ENCODE results near the gene C10orf105. TPM values are rescaled to one million over a fixed set of nuclear protein-coding genes. Genes with fewer than 3 reads are reported as not detected.

Gene C10orf105
- polyA plus RNA-seq, 1 of the 3 experiments (the other 2 are of a cell fraction): not detected

DNA sequence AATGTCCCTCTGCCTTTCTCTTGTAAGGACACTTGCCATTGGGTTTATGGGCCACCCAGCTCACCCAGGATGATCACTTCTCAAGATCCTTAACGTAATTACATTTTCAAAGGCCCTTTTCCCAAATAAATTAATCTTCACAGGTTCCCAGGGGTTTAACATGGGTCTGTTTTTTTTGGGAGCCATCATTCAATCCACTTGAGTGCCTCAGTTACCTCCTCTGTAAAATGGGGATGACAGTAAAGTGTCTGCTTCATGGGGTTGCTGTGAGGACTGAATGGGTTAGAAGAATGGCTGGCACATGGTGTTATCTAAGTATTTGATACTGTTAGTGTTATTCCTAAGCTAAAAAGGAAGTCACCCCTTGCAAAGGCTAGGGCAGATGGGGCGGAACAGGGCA lies 7.4 kb downstream of the C10orf105 start:
- Histone ChIP-seq H3K27me3 (ENCODE audit: insufficient read depth) (no peaks in the 10 kb centered on the region; the same call in 1 of the 2 replicates), H3K9me3 (no peaks in the 10 kb centered on the region), H3K79me2 (ENCODE audit: insufficient read depth) (no peaks in the 10 kb centered on the region), H2AFZ (ENCODE audit: low read depth) (no peak overlapping the region), H3K9ac (no peak overlapping the region), H3F3A (replicated peaks; ENCODE audit: insufficient read depth) (no peaks in the 10 kb centered on the region), H4K20me1 (ENCODE audit: insufficient read depth) (no peaks in the 10 kb centered on the region), H3K4me3 (ENCODE audit: low read depth in 2 of 2, low read length in 1 of 2) (no peak overlapping the region), H3K4me2 (no peak overlapping the region), H3K36me3 (replicated peaks in 1 of 2; ENCODE audit: control insufficient read depth in 1 of 2, insufficient read depth in 2 of 2, low read length in 1 of 2) (no peaks in the 10 kb centered on the region), H3K27ac (ENCODE audit: low read depth in 2 of 2, low read length in 1 of 2) (no peak overlapping the region), H3K9me2 (no peaks in the 10 kb centered on the region), H3K4me1 (ENCODE audit: control insufficient read depth in 1 of 2, insufficient read depth in 2 of 2, low read depth in 1 of 2, low read length in 1 of 2) (peaks cover 0 to 27% of the 10 kb centered on the region in 2 experiments; a peak in 1 of 4 replicates)
- ChIA-PET CTCF (interaction anchor here (1.0 to 14.1 kb wide), 6 partner anchors 14 to 397 kb away, joined by 4 to 195 read pairs (median 5); partner anchors contain the start of gene VSIR), POLR2A (no interaction called here)
- DNase-seq: no peak
- WGBS (ENCODE audit: low lambda C conversion rate): 57% methylated on average over 2 of the region's 2 CpGs
- TF ChIP-seq, protein P1, sequence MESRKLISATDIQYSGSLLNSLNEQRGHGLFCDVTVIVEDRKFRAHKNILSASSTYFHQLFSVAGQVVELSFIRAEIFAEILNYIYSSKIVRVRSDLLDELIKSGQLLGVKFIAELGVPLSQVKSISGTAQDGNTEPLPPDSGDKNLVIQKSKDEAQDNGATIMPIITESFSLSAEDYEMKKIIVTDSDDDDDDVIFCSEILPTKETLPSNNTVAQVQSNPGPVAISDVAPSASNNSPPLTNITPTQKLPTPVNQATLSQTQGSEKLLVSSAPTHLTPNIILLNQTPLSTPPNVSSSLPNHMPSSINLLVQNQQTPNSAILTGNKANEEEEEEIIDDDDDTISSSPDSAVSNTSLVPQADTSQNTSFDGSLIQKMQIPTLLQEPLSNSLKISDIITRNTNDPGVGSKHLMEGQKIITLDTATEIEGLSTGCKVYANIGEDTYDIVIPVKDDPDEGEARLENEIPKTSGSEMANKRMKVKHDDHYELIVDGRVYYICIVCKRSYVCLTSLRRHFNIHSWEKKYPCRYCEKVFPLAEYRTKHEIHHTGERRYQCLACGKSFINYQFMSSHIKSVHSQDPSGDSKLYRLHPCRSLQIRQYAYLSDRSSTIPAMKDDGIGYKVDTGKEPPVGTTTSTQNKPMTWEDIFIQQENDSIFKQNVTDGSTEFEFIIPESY (IDR thresholded peaks at IDR 0.05; ENCODE audit: borderline replicate concordance, low read depth): no peak
- TF ChIP-seq, protein P2, sequence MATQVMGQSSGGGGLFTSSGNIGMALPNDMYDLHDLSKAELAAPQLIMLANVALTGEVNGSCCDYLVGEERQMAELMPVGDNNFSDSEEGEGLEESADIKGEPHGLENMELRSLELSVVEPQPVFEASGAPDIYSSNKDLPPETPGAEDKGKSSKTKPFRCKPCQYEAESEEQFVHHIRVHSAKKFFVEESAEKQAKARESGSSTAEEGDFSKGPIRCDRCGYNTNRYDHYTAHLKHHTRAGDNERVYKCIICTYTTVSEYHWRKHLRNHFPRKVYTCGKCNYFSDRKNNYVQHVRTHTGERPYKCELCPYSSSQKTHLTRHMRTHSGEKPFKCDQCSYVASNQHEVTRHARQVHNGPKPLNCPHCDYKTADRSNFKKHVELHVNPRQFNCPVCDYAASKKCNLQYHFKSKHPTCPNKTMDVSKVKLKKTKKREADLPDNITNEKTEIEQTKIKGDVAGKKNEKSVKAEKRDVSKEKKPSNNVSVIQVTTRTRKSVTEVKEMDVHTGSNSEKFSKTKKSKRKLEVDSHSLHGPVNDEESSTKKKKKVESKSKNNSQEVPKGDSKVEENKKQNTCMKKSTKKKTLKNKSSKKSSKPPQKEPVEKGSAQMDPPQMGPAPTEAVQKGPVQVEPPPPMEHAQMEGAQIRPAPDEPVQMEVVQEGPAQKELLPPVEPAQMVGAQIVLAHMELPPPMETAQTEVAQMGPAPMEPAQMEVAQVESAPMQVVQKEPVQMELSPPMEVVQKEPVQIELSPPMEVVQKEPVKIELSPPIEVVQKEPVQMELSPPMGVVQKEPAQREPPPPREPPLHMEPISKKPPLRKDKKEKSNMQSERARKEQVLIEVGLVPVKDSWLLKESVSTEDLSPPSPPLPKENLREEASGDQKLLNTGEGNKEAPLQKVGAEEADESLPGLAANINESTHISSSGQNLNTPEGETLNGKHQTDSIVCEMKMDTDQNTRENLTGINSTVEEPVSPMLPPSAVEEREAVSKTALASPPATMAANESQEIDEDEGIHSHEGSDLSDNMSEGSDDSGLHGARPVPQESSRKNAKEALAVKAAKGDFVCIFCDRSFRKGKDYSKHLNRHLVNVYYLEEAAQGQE (IDR thresholded peaks at IDR 0.05; ENCODE audit: low read depth, low read length): no peak
- no peak for TF ChIP-seq JUND (IDR thresholded peaks at IDR 0.05)
- TF ChIP-seq, protein P3, sequence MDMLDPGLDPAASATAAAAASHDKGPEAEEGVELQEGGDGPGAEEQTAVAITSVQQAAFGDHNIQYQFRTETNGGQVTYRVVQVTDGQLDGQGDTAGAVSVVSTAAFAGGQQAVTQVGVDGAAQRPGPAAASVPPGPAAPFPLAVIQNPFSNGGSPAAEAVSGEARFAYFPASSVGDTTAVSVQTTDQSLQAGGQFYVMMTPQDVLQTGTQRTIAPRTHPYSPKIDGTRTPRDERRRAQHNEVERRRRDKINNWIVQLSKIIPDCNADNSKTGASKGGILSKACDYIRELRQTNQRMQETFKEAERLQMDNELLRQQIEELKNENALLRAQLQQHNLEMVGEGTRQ (IDR thresholded peaks at IDR 0.05; ENCODE audit: borderline replicate concordance, low read depth, low read length): no peak
- no peak for TF ChIP-seq RFX5 (IDR thresholded peaks at IDR 0.05; ENCODE audit: low read length)
- no peak for TF ChIP-seq MXI1 (IDR thresholded peaks at IDR 0.05; ENCODE audit: low read depth, low read length)
- TF ChIP-seq, protein P4, sequence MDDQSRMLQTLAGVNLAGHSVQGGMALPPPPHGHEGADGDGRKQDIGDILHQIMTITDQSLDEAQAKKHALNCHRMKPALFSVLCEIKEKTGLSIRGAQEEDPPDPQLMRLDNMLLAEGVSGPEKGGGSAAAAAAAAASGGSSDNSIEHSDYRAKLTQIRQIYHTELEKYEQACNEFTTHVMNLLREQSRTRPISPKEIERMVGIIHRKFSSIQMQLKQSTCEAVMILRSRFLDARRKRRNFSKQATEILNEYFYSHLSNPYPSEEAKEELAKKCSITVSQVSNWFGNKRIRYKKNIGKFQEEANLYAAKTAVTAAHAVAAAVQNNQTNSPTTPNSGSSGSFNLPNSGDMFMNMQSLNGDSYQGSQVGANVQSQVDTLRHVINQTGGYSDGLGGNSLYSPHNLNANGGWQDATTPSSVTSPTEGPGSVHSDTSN (IDR thresholded peaks at IDR 0.05): no peak
- no peak for TF ChIP-seq RCOR1 (IDR thresholded peaks at IDR 0.05; ENCODE audit: low read length)
- no peak for TF ChIP-seq TAF1 (IDR thresholded peaks at IDR 0.05; ENCODE audit: borderline replicate concordance, low read depth, low read length)
- TF ChIP-seq, protein P5, sequence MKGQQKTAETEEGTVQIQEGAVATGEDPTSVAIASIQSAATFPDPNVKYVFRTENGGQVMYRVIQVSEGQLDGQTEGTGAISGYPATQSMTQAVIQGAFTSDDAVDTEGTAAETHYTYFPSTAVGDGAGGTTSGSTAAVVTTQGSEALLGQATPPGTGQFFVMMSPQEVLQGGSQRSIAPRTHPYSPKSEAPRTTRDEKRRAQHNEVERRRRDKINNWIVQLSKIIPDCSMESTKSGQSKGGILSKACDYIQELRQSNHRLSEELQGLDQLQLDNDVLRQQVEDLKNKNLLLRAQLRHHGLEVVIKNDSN (IDR thresholded peaks at IDR 0.05; ENCODE audit: borderline replicate concordance, low read depth): no peak
- no peak for TF ChIP-seq GATA2 (CRISPR knock-in tag; IDR thresholded peaks at IDR 0.05)
- TF ChIP-seq, protein P6, sequence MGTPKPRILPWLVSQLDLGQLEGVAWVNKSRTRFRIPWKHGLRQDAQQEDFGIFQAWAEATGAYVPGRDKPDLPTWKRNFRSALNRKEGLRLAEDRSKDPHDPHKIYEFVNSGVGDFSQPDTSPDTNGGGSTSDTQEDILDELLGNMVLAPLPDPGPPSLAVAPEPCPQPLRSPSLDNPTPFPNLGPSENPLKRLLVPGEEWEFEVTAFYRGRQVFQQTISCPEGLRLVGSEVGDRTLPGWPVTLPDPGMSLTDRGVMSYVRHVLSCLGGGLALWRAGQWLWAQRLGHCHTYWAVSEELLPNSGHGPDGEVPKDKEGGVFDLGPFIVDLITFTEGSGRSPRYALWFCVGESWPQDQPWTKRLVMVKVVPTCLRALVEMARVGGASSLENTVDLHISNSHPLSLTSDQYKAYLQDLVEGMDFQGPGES (IDR thresholded peaks at IDR 0.05; ENCODE audit: low read depth, low read length): no peak
- no peak for TF ChIP-seq ELF1 (IDR thresholded peaks at IDR 0.05)
- TF ChIP-seq, protein P7, sequence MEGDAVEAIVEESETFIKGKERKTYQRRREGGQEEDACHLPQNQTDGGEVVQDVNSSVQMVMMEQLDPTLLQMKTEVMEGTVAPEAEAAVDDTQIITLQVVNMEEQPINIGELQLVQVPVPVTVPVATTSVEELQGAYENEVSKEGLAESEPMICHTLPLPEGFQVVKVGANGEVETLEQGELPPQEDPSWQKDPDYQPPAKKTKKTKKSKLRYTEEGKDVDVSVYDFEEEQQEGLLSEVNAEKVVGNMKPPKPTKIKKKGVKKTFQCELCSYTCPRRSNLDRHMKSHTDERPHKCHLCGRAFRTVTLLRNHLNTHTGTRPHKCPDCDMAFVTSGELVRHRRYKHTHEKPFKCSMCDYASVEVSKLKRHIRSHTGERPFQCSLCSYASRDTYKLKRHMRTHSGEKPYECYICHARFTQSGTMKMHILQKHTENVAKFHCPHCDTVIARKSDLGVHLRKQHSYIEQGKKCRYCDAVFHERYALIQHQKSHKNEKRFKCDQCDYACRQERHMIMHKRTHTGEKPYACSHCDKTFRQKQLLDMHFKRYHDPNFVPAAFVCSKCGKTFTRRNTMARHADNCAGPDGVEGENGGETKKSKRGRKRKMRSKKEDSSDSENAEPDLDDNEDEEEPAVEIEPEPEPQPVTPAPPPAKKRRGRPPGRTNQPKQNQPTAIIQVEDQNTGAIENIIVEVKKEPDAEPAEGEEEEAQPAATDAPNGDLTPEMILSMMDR (IDR thresholded peaks at IDR 0.05): no peak
- TF ChIP-seq TCF12 (IDR thresholded peaks at IDR 0.05): no peak
